ENCODE measurements around the gene ADCK1.

DNA sequence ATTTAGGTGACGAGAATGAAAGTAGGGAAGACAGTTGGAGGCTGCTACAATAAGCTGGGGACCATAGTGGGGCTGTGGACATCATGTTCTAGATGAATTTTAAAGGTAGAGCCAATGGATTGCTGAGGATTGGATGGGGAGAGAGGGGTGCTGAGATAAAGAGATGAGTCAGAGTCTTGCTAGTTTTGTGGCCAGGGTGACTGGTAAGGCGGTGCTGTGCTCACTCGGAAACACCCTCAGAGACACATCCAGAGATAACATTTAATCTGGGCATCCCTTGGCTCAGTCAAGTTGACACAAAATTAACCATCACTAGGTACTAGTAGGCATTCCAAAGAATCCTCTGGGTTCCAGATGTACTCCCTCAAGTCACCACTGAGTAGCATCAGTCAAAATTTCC lies 170.7 kb downstream of the ADCK1 start:
- no peak for TF ChIP-seq POLR2AphosphoS5 (IDR thresholded peaks at IDR 0.05; ENCODE audit: low read depth, low read length)
- TF ChIP-seq POLR2A (IDR thresholded peaks at IDR 0.05; ENCODE audit: low read depth, low read length), result no peak
- no peak for TF ChIP-seq TAF1 (IDR thresholded peaks at IDR 0.05; ENCODE audit: borderline replicate concordance, low read depth, low read length)

Measured in GM12892 (cell line).